GM23248 (cell line): ENCODE results near the gene RASGEF1B. TPM values are rescaled to one million over a fixed set of nuclear protein-coding genes. Genes with fewer than 3 reads are reported as not detected.

Experiments used
- DNase-seq: peaks from one replicate; pipeline ENCODE4 v3.0.0-alpha.2; 2015
- H2AFZ ChIP-seq: fragments of 200-600 bp; sonication (generic); 2 replicates; pipeline ENCODE4 v1.6.1; 2016; ENCODE audit warnings: antibody characterized with exemption
- H3F3A ChIP-seq: fragments of 200-600 bp; sonication (generic); 2 replicates; pipeline ENCODE4 v1.6.1; 2016; ENCODE audit warnings: mild to moderate bottlenecking, antibody characterized with exemption, mixed run types; ENCODE audit not compliant: insufficient read depth
- H3K27ac ChIP-seq: fragments of 200-600 bp; sonication (generic); 2 replicates; pipeline ENCODE4 v1.5.1; 2016; ENCODE audit warnings: mild to moderate bottlenecking
- H3K27me3 ChIP-seq: fragments of 200-600 bp; sonication (generic); replicated peaks from 2 replicates; pipeline ENCODE4 v1.6.1; 2016; ENCODE audit warnings: mild to moderate bottlenecking; ENCODE audit not compliant: insufficient read depth
- H3K36me3 ChIP-seq: fragments of 200-600 bp; sonication (generic); 2 replicates; pipeline ENCODE4 v1.6.1; 2016; ENCODE audit warnings: low read depth, mild to moderate bottlenecking
- H3K4me1 ChIP-seq: fragments of 200-600 bp; sonication (generic); 2 replicates; pipeline ENCODE4 v1.6.1; 2016; ENCODE audit warnings: mild to moderate bottlenecking; ENCODE audit not compliant: insufficient read depth
- H3K4me2 ChIP-seq: fragments of 200-600 bp; sonication (generic); one replicate; pipeline ENCODE4 v1.6.1; 2016; ENCODE audit warnings: mild to moderate bottlenecking; ENCODE audit not compliant: unreplicated experiment
- H3K4me3 ChIP-seq: fragments of 200-600 bp; sonication (generic); 2 replicates; pipeline ENCODE4 v1.5.1; 2016; ENCODE audit warnings: mild to moderate bottlenecking
- H3K79me2 ChIP-seq: fragments of 200-600 bp; sonication (generic); 2 replicates; pipeline ENCODE4 v1.6.1; 2016; ENCODE audit warnings: mild to moderate bottlenecking; ENCODE audit not compliant: insufficient read depth
- H3K9ac ChIP-seq: fragments of 200-600 bp; sonication (generic); 2 replicates; pipeline ENCODE4 v1.6.1; 2016; ENCODE audit warnings: mild to moderate bottlenecking
- H3K9me2 ChIP-seq: fragments of 200-600 bp; sonication (generic); 2 replicates; pipeline ENCODE4 v1.6.1; 2016; ENCODE audit warnings: mixed run types, mild to moderate bottlenecking, moderate library complexity; ENCODE audit not compliant: insufficient read depth
- H3K9me3 ChIP-seq: fragments of 200-600 bp; sonication (generic); one replicate; pipeline ENCODE4 v1.6.1; 2017; ENCODE audit warnings: low read depth
- H4K20me1 ChIP-seq: fragments of 200-600 bp; sonication (generic); 2 replicates; pipeline ENCODE4 v1.6.0; 2016; ENCODE audit not compliant: insufficient read depth
- EZH2 ChIP-seq: fragments of 200-600 bp; sonication (generic); IDR thresholded peaks from 2 replicates; pipeline ENCODE4 v1.6.1; 2018; ENCODE audit warnings: antibody characterized with exemption, mild to moderate bottlenecking; ENCODE audit not compliant: insufficient read depth, poor library complexity, severe bottlenecking
- EZH2phosphoT487 ChIP-seq: fragments of 200-600 bp; sonication (generic); IDR thresholded peaks from 2 replicates; pipeline ENCODE4 v1.6.1; 2018; ENCODE audit warnings: antibody characterized with exemption, moderate library complexity, mild to moderate bottlenecking, low read depth; ENCODE audit not compliant: insufficient read depth
- WGBS, 2 experiments: methylation state at CpG; one replicate each; pipeline ENCODE4 v1.1.6; 2015 to 2017; ENCODE audit warnings: low lambda C conversion rate in 2 of 2, low coverage in 1 of 2; ENCODE audit errors: missing lambda C conversion rate in 2 of 2; 5-methylcytosine and 5-hydroxymethylcytosine counted together
- in situ Hi-C: fragments of 300-500 bp; cut with MboI; formaldehyde crosslinking; loops from 2 replicates; pipeline ENCODE4 v1.15.0; 2020
- polyA plus RNA-seq: library from polyadenylated mRNA; unstranded; fragments of >200 nt; fragmentation: Nextera tagmentation; extraction: Ambion mirVana; gene quantifications from 2 replicates; pipeline ENCODE4 v1.2.1, GENCODE V29; 2016
- total RNA-seq: library from RNA; depleted of rRNA; stranded (reverse); fragments of >200 nt; shearing (Covaris generic); gene quantifications from 2 replicates; pipeline ENCODE4 v1.2.3, GENCODE V29; 2014

The RASGEF1B gene
- total and polyA plus RNA-seq, 2 experiments from 2014 or later, result 0.09 TPM; not detected in 1

- DNase-seq, result no peak
- TF ChIP-seq EZH2phosphoT487, result no peak
- no peak for TF ChIP-seq EZH2
- Histone ChIP-seq H3K4me2 (no peak overlapping the region), H3K4me1 (no peaks in the 10 kb centered on the region), H3K79me2 (no peaks in the 10 kb centered on the region), H3K4me3 (no peak overlapping the region), H4K20me1 (no peaks in the 10 kb centered on the region), H3K9me3 (no peaks in the 10 kb centered on the region), H3K9ac (no peak overlapping the region), H3K9me2 (no peaks in the 10 kb centered on the region), H2AFZ (no peak overlapping the region), H3K36me3 (no peaks in the 10 kb centered on the region), H3F3A (no peaks in the 10 kb centered on the region), H3K27ac (no peak overlapping the region), H3K27me3 (no peaks in the 10 kb centered on the region; the same call in 1 of the 2 replicates)
- WGBS, 2 experiments, result 43 to 53% methylated on average over 7 of the region's 7 CpGs
- in situ Hi-C loops, result no loop called here
Measured at GRCh38 chr4:81509822-81510221, 38.1 kb upstream of the RASGEF1B start.

DNA sequence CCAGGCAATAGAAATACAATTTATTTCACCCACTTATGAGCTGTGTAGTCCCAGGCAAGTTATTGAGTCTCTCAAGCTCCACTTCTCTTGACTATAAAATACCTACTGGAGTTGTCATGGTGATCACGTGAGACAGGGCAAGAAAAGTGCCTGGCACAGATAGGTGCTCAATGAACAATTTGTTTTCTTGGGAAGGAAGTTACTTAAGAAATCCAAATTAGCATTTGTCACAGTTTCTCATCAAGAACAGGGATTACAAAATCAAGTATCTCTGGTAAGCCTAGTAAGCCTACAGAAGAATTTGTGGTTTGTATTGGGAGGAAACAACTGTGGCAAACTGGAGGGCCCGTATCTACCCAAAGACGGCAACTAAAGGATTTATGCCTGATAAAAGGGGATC, 37.5 kb upstream of the RASGEF1B start:
- H3K4me3 ChIP-seq, result no peak overlapping the region
- H3K4me2 ChIP-seq, result no peak overlapping the region
- H3K4me1 ChIP-seq, result no peaks in the 10 kb centered on the region
- H3K9me3 ChIP-seq, result no peaks in the 10 kb centered on the region
- no peaks in the 10 kb centered on the region; the same call in 1 of the 2 replicates for H3K27me3 ChIP-seq
- H4K20me1 ChIP-seq, result no peaks in the 10 kb centered on the region
- DNase-seq, result no peak
- no peaks in the 10 kb centered on the region for H3K36me3 ChIP-seq
- no peak overlapping the region for H3K27ac ChIP-seq
- H2AFZ ChIP-seq, result no peak overlapping the region
- H3K9ac ChIP-seq, result no peak overlapping the region
- 72 to 74% methylated on average over 3 of the region's 3 CpGs for whole genome bisulfite sequencing, 2 experiments
- in situ Hi-C loops, result no loop called here
- TF ChIP-seq EZH2 (no peak), EZH2phosphoT487 (no peak)
- no peaks in the 10 kb centered on the region for H3K79me2 ChIP-seq
- no peaks in the 10 kb centered on the region for H3K9me2 ChIP-seq
- H3F3A ChIP-seq, result no peaks in the 10 kb centered on the region

DNA sequence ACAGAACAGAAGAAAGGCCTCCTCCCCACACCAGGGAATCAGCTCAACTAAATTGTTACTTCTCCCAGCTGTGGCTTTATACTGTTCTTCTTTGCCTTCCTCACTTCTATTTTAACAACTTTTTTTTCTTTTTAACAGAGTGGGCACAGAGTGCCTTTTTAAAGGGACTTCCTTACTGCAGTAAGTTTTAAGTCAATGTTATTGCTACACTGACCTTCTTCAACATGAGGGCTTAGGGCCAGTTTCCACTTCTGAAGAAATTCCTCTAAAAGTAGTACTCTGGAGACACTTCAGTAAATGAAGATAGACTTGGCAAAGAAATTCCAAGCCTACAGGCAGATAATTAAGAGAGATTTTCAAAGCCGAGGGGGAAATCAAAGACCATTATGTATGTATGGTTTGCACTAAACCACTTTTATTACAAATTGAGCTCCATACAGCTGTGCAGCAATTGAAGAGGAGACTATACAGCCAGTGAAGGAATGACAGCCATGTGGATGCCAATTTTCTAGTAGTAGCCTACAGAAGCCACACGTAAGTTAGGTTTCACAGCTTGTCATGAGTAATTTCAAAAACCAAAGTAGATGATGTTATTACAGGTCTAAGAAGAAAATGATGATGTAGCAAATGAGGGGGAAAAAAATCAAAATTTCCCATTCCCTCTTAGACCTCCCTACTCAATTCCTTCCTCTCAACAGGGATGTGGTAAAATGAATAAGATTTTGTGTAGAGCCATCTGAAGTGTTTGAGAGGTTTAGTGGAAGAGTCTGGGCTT, 36.9 kb upstream of the RASGEF1B start:
- H3K4me1 ChIP-seq, result no peaks in the 10 kb centered on the region
- no peaks in the 10 kb centered on the region for H3K9me2 ChIP-seq
- no peaks in the 10 kb centered on the region for H4K20me1 ChIP-seq
- TF ChIP-seq EZH2, result no peak
- TF ChIP-seq EZH2phosphoT487, result no peak
- no peaks in the 10 kb centered on the region for H3F3A ChIP-seq
- no peaks in the 10 kb centered on the region for H3K79me2 ChIP-seq
- H3K9me3 ChIP-seq, result no peaks in the 10 kb centered on the region
- no peak for DNase-seq
- no peak overlapping the region for H3K4me2 ChIP-seq
- no peak overlapping the region for H3K9ac ChIP-seq
- H3K27ac ChIP-seq, result no peak overlapping the region
- H3K27me3 ChIP-seq, result no peaks in the 10 kb centered on the region; the same call in 1 of the 2 replicates
- in situ Hi-C loops, result no loop called here
- H2AFZ ChIP-seq, result no peak overlapping the region
- no peak overlapping the region for H3K4me3 ChIP-seq
- H3K36me3 ChIP-seq, result no peaks in the 10 kb centered on the region
- 36 to 45% methylated on average over 2 of the region's 2 CpGs for WGBS, 2 experiments

- Histone ChIP-seq H3K36me3 (no peaks in the 10 kb centered on the region), H4K20me1 (no peaks in the 10 kb centered on the region), H3K27me3 (no peaks in the 10 kb centered on the region; the same call in none of the 2 replicates), H3K9ac (no peak overlapping the region), H3K4me2 (no peak overlapping the region), H3K9me2 (no peaks in the 10 kb centered on the region), H3K4me3 (no peak overlapping the region), H3K27ac (no peak overlapping the region), H3K79me2 (no peaks in the 10 kb centered on the region), H3F3A (no peaks in the 10 kb centered on the region), H3K4me1 (no peaks in the 10 kb centered on the region), H2AFZ (no peak overlapping the region), H3K9me3 (no peaks in the 10 kb centered on the region)
- WGBS, 2 experiments, result 69 to 71% methylated on average over 1 of the region's 1 CpG
- DNase-seq, result no peak
- no peak for TF ChIP-seq EZH2phosphoT487
- no peak for TF ChIP-seq EZH2
- in situ Hi-C loops, result no loop called here
Measured at GRCh38 chr4:81507530-81507929, 35.8 kb upstream of the RASGEF1B start.
